HCT116 (cell line): ENCODE data around the gene UPB1. TPM values are rescaled to one million over a fixed set of nuclear protein-coding genes. Genes with fewer than 3 reads are reported as not detected.

ENCODE experiments used
- ATAC-seq: fragments of 200-7000 bp; cut with Tn5 transposase; 2 replicates; pipeline ENCODE4 v1.9.1; 2020; ENCODE audit warnings: mild to moderate bottlenecking, moderate library complexity
- BruUV-seq: library from RNA; stranded (reverse); fragments of 400-500 nt; replicated peaks from 2 replicates; lab custom pipeline; 2021; lab: Mats Ljungman, UMichigan
- CTCF ChIA-PET: fragments of 300-600 bp; sonication (Branson Sonifier 250); formaldehyde crosslinking; loops from one replicate; lab custom pipeline; 2021; ENCODE audit warnings: antibody characterized with exemption; lab: Charles Lee
- POLR2A ChIA-PET: fragments of 300-600, 350-600 bp; sonication (Branson Sonifier 250); formaldehyde crosslinking; loops from one replicate; lab custom pipeline; 2021; ENCODE audit warnings: antibody characterized with exemption; lab: Charles Lee
- RAD21 ChIA-PET, 2 experiments: fragments of 300-600 bp; sonication (Branson Sonifier 250); formaldehyde crosslinking; loops; one replicate each; lab custom pipeline; 2023; ENCODE audit warnings: low total read pairs in 2 of 2; ENCODE audit not compliant: uncharacterized antibody in 2 of 2, unreplicated experiment in 2 of 2, low non-redundant PET in 1 of 2; lab: Charles Lee
- DNase-seq: peaks from one replicate; pipeline ENCODE4 v3.0.0-alpha.2; 2010; ENCODE audit warnings: low read depth, low spot score
- H2AFZ ChIP-seq: fragments of 200-600 bp; shearing (Covaris generic), sonication (generic); 2 replicates; pipeline ENCODE4 v1.6.1; 2017; ENCODE audit warnings: low read depth, mixed run types, mixed read lengths, antibody characterized with exemption, low read length; ENCODE audit not compliant: poor library complexity, severe bottlenecking
- H3K27ac ChIP-seq: 2 replicates; pipeline ENCODE4 v1.5.1; 2012; ENCODE audit warnings: low read depth, low read length
- H3K27me3 ChIP-seq: fragments of 200-600 bp; sonication (generic); 2 replicates; pipeline ENCODE4 v1.6.1; 2016; ENCODE audit warnings: mixed run types, low read length, mixed read lengths; ENCODE audit not compliant: insufficient read depth
- H3K36me3 ChIP-seq, 2 experiments: fragments of 200-500 bp in 1 of 2; fragments of 200-600 bp in 1 of 2; sonication (Bioruptor generic) in 1 of 2; sonication (generic) in 1 of 2; 2 replicates each; pipeline versions ENCODE4 v1.5.1 to v1.6.1; 2014 to 2016; ENCODE audit warnings: low read length in 2 of 2, inconsistent platforms in 1 of 2, mixed read lengths in 1 of 2, mixed run types in 1 of 2; ENCODE audit not compliant: insufficient read depth in 2 of 2, control insufficient read depth in 1 of 2
- H3K4me1 ChIP-seq, 2 experiments: fragments of 200-600 bp in 1 of 2; sonication (generic) in 1 of 2; 2 replicates each; pipeline versions ENCODE4 v1.5.1 to v1.6.1; 2012 to 2017; ENCODE audit warnings: low read length in 2 of 2, inconsistent platforms in 1 of 2, mild to moderate bottlenecking in 1 of 2, mixed read lengths in 1 of 2, mixed run types in 1 of 2, moderate library complexity in 1 of 2; ENCODE audit not compliant: insufficient read depth in 2 of 2, control insufficient read depth in 1 of 2
- H3K4me2 ChIP-seq: fragments of 200-600 bp; sonication (generic); 2 replicates; pipeline ENCODE4 v1.6.1; 2017; ENCODE audit warnings: mixed run types, low read length, mixed read lengths
- H3K4me3 ChIP-seq, 2 experiments: fragments of 200-600 bp in 1 of 2; sonication (generic) in 1 of 2; replicated peaks in 1 of 2; 2 replicates each; pipeline ENCODE4 v1.5.1; 2011 to 2016; ENCODE audit warnings: low read length in 2 of 2, control low read depth in 1 of 2, low read depth in 1 of 2, mild to moderate bottlenecking in 1 of 2, mixed read lengths in 1 of 2, mixed run types in 1 of 2
- H3K79me2 ChIP-seq: fragments of 200-600 bp; sonication (generic); 2 replicates; pipeline ENCODE4 v1.6.1; 2017; ENCODE audit warnings: mild to moderate bottlenecking, mixed run types, low read length, moderate library complexity, mixed read lengths; ENCODE audit not compliant: insufficient read depth
- H3K9ac ChIP-seq: fragments of 200-600 bp; sonication (generic); 2 replicates; pipeline ENCODE4 v1.6.1; 2016; ENCODE audit warnings: low read length, mixed read lengths
- H3K9me2 ChIP-seq: fragments of 200-600 bp; sonication (generic), shearing (Covaris generic); 2 replicates; pipeline ENCODE4 v1.6.1; 2017; ENCODE audit warnings: mixed run types, mild to moderate bottlenecking, moderate library complexity; ENCODE audit not compliant: insufficient read depth
- H3K9me3 ChIP-seq, 2 experiments: fragments of 200-500 bp in 1 of 2; fragments of 200-600 bp in 1 of 2; sonication (Bioruptor generic) in 1 of 2; sonication (generic) in 1 of 2; 2 replicates each; pipeline ENCODE4 v1.6.1; 2014 to 2017; ENCODE audit warnings: low read length in 2 of 2, mixed read lengths in 2 of 2, inconsistent platforms in 1 of 2, low read depth in 1 of 2, mild to moderate bottlenecking in 1 of 2, mixed run types in 1 of 2, moderate library complexity in 1 of 2; ENCODE audit not compliant: control insufficient read depth in 1 of 2, insufficient read depth in 1 of 2
- H4K20me1 ChIP-seq: fragments of 200-600 bp; sonication (generic), shearing (Covaris generic); 2 replicates; pipeline ENCODE4 v1.6.1; 2017; ENCODE audit warnings: mixed run types, mild to moderate bottlenecking, moderate library complexity; ENCODE audit not compliant: insufficient read depth
- CEBPB ChIP-seq: IDR thresholded peaks from 2 replicates; pipeline ENCODE4 v1.6.1; 2012; ENCODE audit warnings: low read depth
- FOSL1 ChIP-seq: IDR thresholded peaks from 2 replicates; pipeline ENCODE4 v1.6.1; 2012; ENCODE audit warnings: low read depth
- POLR2AphosphoS5 ChIP-seq: IDR thresholded peaks from 2 replicates; pipeline ENCODE4 v1.6.1; 2011; ENCODE audit warnings: mild to moderate bottlenecking, low read depth, low read length, moderate library complexity
- SIN3A ChIP-seq: IDR thresholded peaks from 2 replicates; pipeline ENCODE4 v1.6.1; 2012; ENCODE audit warnings: low read depth
- YY1 ChIP-seq: IDR thresholded peaks from 2 replicates; pipeline ENCODE4 v1.6.1; 2011; ENCODE audit warnings: low read length, low read depth, moderate library complexity, mild to moderate bottlenecking; ENCODE audit not compliant: insufficient replicate concordance; ENCODE audit errors: extremely low read depth
- ZFX ChIP-seq: fragments of 450-650 bp; IDR thresholded peaks from 2 replicates; pipeline ENCODE4 v1.6.1; 2017
- ZNF274 ChIP-seq: fragments of 200-500 bp; sonication (Bioruptor generic); IDR thresholded peaks from 2 replicates; pipeline ENCODE4 v1.6.1; 2014; ENCODE audit warnings: mild to moderate bottlenecking, low read depth, low read length, inconsistent platforms
- intact Hi-C: fragments of 100-400 bp; cut with micrococcal nuclease; formaldehyde crosslinking; loops from 2 replicates; pipeline ENCODE4 v1.10.0; 2022
- total RNA-seq: library from RNA; stranded (reverse); gene quantifications from one replicate; pipeline ENCODE4 v1.2.1, GENCODE V29; 2021; ENCODE audit not compliant: unreplicated experiment
- TF ChIP-seq, protein P1 (sequence below): IDR thresholded peaks from 2 replicates; pipeline ENCODE4 v1.6.1; 2012
- TF ChIP-seq, protein P2 (sequence below): IDR thresholded peaks from 2 replicates; pipeline ENCODE4 v1.6.1; 2011; ENCODE audit warnings: mild to moderate bottlenecking, low read length, moderate library complexity; ENCODE audit not compliant: insufficient replicate concordance; ENCODE audit errors: extremely low read depth
- TF ChIP-seq, protein P3 (sequence below), 3 experiments: fragments of 200-600 bp in 1 of 3; sonication (generic) in 1 of 3; IDR thresholded peaks in 2 of 3; conservative IDR thresholded peaks in 1 of 3; 2 replicates each; pipeline ENCODE4 v1.5.1; 2012 to 2017; ENCODE audit warnings: low read depth in 2 of 3, low read length in 2 of 3, antibody characterized with exemption in 1 of 3, borderline replicate concordance in 1 of 3, control low read depth in 1 of 3, mild to moderate bottlenecking in 1 of 3, mixed read lengths in 1 of 3, mixed run types in 1 of 3, moderate library complexity in 1 of 3; ENCODE audit not compliant: insufficient read depth in 1 of 3
- TF ChIP-seq, protein P4 (sequence below): IDR thresholded peaks from 2 replicates; pipeline ENCODE4 v1.6.1; 2012; ENCODE audit warnings: low read depth
- TF ChIP-seq, protein P5 (sequence below): IDR thresholded peaks from 2 replicates; pipeline ENCODE4 v1.6.1; 2012

The UPB1 gene
- total RNA-seq, 1 experiment from 2014 or later: 0.27 TPM

DNA sequence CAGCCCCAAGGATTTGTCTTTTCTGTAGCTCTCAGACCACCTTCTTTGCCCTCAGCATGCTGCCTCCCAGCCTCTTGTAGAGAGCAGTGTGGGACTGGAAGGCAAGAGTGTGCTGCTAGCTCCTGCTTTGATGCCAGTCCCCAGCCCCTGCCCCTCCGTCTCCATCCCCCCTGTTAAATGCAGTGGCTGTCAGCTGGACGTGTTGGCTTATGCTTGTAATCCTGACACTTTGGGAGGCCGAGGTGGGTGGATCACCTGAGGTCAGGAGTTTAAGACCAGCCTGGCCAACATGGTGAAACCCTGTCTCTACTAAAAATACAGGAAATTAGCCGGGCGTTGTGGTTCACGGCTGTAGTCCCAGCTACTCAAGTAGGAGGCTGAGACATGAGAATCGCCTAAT lies 76.1 kb downstream of the UPB1 start:
- ATAC-seq: no peak
- TF ChIP-seq ZNF274 (no peak), SIN3A (no peak)
- Histone ChIP-seq H3K79me2 (peaks cover 44% of the 10 kb centered on the region), H4K20me1 (no peaks in the 10 kb centered on the region; the same call in 1 of the 2 replicates), H3K27ac (no peak overlapping the region), H2AFZ (no peak overlapping the region), H3K4me3 (no peak overlapping the region), H3K27me3 (no peaks in the 10 kb centered on the region), H3K4me1 (no peaks in the 10 kb centered on the region), H3K9me3 (no peaks in the 10 kb centered on the region), H3K36me3 (peaks cover 45 to 51% of the 10 kb centered on the region in 2 experiments), H3K4me2 (no peak overlapping the region), H3K9me2 (no peaks in the 10 kb centered on the region), H3K9ac (no peak overlapping the region)
- intact Hi-C loops: no loop called here
- ChIA-PET POLR2A (no interaction called here), RAD21 (no interaction called here), CTCF (no interaction called here)
- BruUV-seq: no TSS peak
- no peak for DNase-seq

DNA sequence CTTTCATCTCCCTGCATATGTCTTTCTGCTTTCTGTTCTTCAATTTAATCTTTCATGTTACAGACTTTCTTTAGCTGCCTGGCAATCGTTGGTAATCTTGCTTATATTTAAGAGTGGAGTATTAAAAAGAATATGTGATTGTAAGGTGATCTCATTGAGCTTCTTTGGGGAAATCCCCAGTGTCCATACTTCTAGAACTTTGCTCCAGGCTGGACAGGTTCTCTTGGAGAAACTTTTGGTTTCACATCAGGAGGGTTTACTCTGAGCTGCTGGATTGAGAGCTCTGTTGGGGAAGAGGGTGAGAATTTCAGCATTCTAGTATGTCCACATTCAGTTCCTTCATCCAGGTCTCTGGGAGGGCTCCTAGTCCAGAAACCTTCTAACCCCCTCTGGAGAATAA lies 81.6 kb downstream of the UPB1 start:
- intact Hi-C loops: no loop called here
- ChIA-PET CTCF (no interaction called here), POLR2A (no interaction called here), RAD21 (no interaction called here)
- ATAC-seq (no peak), DNase-seq (no peak)
- H3K9me2 ChIP-seq: no peaks in the 10 kb centered on the region
- H3K9ac ChIP-seq: no peak overlapping the region
- H3K4me1 ChIP-seq: no peaks in the 10 kb centered on the region
- no peak overlapping the region for H3K4me2 ChIP-seq
- no peaks in the 10 kb centered on the region for H3K9me3 ChIP-seq
- H4K20me1 ChIP-seq: no peaks in the 10 kb centered on the region
- no peak overlapping the region for H3K4me3 ChIP-seq
- no peak overlapping the region for H3K27ac ChIP-seq
- H3K36me3 ChIP-seq: peaks cover 24 to 33% of the 10 kb centered on the region in 2 experiments; a peak in 3 of 4 replicates
- peaks cover 4% of the 10 kb centered on the region; the same call in 1 of the 2 replicates for H3K79me2 ChIP-seq
- no peak overlapping the region for H2AFZ ChIP-seq
- no TSS peak for BruUV-seq
- no peaks in the 10 kb centered on the region for H3K27me3 ChIP-seq
- TF ChIP-seq CEBPB (no peak), POLR2AphosphoS5 (no peak), YY1 (no peak), FOSL1 (no peak), ZFX (no peak)
- TF ChIP-seq, protein P1, sequence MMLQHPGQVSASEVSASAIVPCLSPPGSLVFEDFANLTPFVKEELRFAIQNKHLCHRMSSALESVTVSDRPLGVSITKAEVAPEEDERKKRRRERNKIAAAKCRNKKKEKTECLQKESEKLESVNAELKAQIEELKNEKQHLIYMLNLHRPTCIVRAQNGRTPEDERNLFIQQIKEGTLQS: no peak
- TF ChIP-seq, protein P2, sequence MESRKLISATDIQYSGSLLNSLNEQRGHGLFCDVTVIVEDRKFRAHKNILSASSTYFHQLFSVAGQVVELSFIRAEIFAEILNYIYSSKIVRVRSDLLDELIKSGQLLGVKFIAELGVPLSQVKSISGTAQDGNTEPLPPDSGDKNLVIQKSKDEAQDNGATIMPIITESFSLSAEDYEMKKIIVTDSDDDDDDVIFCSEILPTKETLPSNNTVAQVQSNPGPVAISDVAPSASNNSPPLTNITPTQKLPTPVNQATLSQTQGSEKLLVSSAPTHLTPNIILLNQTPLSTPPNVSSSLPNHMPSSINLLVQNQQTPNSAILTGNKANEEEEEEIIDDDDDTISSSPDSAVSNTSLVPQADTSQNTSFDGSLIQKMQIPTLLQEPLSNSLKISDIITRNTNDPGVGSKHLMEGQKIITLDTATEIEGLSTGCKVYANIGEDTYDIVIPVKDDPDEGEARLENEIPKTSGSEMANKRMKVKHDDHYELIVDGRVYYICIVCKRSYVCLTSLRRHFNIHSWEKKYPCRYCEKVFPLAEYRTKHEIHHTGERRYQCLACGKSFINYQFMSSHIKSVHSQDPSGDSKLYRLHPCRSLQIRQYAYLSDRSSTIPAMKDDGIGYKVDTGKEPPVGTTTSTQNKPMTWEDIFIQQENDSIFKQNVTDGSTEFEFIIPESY: no peak
- TF ChIP-seq, protein P3, sequence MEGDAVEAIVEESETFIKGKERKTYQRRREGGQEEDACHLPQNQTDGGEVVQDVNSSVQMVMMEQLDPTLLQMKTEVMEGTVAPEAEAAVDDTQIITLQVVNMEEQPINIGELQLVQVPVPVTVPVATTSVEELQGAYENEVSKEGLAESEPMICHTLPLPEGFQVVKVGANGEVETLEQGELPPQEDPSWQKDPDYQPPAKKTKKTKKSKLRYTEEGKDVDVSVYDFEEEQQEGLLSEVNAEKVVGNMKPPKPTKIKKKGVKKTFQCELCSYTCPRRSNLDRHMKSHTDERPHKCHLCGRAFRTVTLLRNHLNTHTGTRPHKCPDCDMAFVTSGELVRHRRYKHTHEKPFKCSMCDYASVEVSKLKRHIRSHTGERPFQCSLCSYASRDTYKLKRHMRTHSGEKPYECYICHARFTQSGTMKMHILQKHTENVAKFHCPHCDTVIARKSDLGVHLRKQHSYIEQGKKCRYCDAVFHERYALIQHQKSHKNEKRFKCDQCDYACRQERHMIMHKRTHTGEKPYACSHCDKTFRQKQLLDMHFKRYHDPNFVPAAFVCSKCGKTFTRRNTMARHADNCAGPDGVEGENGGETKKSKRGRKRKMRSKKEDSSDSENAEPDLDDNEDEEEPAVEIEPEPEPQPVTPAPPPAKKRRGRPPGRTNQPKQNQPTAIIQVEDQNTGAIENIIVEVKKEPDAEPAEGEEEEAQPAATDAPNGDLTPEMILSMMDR (IDR thresholded peaks at IDR 0.05 in 2 of 3, conservative IDR thresholded peaks at IDR 0.05 in 1 of 3; ENCODE audit: borderline replicate concordance in 1 of 3, insufficient read depth in 1 of 3, low read depth in 2 of 3, low read length in 2 of 3): no peak
- TF ChIP-seq, protein P4, sequence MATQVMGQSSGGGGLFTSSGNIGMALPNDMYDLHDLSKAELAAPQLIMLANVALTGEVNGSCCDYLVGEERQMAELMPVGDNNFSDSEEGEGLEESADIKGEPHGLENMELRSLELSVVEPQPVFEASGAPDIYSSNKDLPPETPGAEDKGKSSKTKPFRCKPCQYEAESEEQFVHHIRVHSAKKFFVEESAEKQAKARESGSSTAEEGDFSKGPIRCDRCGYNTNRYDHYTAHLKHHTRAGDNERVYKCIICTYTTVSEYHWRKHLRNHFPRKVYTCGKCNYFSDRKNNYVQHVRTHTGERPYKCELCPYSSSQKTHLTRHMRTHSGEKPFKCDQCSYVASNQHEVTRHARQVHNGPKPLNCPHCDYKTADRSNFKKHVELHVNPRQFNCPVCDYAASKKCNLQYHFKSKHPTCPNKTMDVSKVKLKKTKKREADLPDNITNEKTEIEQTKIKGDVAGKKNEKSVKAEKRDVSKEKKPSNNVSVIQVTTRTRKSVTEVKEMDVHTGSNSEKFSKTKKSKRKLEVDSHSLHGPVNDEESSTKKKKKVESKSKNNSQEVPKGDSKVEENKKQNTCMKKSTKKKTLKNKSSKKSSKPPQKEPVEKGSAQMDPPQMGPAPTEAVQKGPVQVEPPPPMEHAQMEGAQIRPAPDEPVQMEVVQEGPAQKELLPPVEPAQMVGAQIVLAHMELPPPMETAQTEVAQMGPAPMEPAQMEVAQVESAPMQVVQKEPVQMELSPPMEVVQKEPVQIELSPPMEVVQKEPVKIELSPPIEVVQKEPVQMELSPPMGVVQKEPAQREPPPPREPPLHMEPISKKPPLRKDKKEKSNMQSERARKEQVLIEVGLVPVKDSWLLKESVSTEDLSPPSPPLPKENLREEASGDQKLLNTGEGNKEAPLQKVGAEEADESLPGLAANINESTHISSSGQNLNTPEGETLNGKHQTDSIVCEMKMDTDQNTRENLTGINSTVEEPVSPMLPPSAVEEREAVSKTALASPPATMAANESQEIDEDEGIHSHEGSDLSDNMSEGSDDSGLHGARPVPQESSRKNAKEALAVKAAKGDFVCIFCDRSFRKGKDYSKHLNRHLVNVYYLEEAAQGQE: no peak
- TF ChIP-seq, protein P5, sequence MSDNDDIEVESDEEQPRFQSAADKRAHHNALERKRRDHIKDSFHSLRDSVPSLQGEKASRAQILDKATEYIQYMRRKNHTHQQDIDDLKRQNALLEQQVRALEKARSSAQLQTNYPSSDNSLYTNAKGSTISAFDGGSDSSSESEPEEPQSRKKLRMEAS: no peak
